ENCODE measurements around the gene NUDT2. TPM values are rescaled to one million over a fixed set of nuclear protein-coding genes. Genes with fewer than 3 reads are reported as not detected.

NUDT2 gene
- total RNA-seq, 1 donor from 2014 or later = 32.6 TPM

DNA sequence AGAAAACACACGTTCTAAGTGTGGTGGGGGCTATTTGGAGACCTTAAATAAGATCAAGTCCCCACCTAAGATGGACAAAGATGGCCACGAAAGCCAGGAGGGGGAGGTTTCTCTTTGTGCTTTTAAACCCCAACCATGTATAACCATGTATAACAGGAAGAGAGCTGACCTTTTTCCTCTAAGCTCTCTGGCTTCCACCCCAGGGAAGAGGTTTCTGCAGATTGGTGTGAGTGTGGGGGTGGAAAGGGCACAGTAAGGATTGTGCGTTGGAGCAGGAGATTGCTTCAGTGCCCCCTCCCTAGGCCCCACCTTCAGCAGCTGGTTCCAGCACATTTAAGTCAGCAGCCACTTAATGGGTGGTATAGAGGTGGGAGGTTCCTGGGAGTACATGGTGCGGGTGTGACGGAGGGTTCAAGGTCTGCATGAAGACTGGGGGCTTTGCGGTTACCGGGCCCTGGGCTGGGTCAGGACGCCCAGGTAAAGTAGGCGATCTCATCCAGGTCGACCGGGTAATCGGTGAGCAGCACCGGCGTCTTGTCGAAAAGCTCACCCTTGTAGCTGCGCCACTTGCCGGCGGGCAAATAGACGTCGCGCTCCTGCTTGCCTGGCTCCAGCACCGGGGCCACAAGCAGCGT is 41.1 kb downstream of the NUDT2 start:
- no peak for DNase-seq (ENCODE audit: low read depth in 2 of 2)

DNA sequence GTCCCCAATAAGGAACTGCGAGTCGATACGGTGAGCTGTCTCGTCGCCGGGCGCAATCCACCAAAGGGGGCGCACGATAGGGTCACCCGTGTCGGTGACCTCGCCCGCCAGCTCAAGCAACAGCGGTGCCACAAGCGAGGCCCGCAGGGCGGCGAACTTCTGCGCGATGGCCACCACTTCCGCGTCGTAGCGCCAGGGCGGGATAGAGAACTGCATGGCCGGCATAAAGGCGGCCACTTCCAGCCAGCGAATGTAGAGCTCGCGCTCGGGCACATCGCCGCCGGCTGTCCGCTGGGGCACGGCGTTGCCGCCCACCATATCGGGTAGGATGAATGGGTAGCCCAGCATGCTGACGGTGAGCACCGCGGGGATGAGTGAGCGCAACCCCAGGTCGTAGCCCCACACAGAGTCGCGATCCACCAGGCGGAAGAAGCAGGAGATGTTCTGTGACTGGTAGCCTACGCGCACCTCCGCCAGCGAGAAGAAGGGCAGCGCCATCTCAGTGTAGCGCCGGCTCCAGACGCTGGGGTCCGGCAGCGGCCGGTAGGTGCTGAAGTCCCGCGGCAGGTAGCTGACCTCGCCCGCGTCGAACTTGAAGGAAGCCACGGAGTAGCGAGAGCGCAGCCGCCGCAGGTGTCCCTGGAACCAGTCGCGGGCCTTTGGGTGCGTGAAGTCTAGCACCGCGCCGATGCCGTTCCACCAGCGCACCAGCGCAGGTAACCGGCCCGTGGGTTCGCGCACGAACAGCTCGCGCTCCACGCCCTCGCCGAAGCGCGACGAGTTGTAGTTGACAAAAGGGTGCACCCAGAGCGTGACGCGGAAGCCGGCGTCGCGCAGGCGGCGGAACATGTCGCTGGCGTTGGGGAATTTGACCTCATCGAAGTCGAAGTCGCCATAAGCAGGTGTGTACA is 41.9 kb downstream of the NUDT2 start:
- DNase-seq (ENCODE audit: low read depth in 2 of 2) = no peak

DNA sequence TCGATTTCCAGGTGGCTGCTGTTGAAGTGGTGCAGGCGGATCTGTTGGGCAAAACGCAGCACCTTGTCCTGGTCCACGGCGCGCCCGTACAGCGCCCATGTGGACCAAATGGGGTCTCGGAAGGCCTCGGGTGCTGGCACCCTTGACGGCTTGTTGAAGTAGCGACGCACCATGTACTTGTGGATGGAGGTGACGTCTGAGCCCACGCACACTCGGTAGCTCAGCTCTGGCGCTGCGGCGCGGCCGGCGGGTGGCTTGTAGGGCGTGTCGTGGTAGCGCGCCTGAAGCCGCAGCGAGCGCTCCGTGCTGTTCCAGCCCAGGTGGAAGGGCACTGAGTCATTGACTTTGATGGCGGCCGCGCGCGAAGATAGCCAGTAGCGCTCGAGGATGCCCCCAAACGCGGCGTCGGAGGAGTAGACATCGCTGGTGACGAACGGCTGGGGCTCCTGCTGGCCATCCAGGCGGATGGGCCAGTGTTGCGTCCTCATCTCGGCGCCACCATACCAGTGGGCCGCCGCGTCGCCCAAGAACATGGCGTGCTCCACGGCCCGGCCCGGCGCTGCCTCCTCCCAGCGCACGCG is 42.6 kb downstream of the NUDT2 start:
- no peak for DNase-seq (ENCODE audit: low read depth in 2 of 2)

DNA sequence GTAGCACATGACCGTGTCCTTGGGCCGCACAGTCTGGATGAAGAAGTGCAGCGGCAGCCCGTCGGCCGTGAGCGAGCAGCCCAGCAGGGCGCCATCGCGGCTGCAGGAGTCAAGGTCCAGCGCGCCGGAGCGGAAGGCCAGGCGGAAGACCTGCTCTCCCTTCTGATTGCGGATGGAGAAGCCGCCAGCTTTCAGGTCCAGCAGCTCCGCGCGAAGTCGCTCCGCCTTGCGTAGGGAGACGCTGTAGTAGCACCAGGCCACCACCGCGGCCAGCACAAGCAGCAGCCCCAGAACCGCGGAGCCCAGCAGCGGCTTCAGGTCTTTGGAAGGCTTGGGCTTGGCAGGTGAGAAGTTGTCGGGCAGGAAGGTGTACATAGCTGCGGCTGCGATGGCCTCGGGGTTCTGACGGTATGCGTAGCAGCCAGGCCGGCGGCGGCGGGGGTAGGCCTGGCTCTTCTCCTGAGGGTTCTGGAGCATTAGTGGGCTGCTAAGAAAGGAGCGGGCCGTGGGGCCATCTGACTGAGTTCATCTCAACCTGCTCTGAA is 43.2 kb downstream of the NUDT2 start:
- DNase-seq (ENCODE audit: low read depth in 2 of 2) = no peak

DNA sequence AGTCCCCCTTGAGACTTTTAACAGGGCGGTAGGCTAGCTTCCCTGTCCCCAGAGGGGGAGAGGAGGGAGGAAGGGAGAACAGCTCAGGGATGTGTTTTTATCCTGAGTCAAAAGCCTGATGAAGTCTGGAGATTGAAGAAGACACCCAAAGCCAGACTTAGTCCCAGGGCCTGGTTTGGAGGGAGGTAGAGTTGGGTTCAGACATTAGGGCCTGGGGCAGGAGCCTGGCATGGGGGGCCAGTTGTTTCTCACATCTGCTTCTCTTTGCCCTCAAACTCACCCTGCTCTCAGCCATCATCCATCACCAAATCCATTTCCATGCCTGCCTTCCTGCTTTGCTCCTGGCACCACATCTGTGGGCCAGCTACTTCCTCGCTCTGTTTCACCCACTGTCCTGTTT is 44.4 kb downstream of the NUDT2 start:
- no peak for DNase-seq (ENCODE audit: low read depth in 2 of 2)

DNA sequence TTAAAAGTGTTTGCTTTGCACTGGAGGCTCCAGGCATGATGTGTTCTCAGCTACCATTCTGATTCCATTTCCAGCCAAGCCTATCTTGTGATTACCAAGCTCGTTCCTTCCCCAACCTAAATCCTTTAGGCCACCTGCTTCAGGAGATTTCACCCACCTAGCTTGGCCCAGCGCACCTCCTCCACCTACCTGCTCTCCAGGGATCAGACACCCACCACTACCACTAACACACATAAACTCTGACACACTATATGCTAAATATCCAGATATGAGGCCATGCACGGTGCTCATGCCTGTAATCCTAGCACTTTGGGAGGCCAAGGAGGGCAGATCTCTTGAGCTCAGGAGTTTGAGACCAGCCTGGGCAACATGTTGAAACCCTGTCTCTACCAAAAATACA is 45.0 kb downstream of the NUDT2 start:
- DNase-seq (ENCODE audit: low read depth in 2 of 2) = no peak

DNA sequence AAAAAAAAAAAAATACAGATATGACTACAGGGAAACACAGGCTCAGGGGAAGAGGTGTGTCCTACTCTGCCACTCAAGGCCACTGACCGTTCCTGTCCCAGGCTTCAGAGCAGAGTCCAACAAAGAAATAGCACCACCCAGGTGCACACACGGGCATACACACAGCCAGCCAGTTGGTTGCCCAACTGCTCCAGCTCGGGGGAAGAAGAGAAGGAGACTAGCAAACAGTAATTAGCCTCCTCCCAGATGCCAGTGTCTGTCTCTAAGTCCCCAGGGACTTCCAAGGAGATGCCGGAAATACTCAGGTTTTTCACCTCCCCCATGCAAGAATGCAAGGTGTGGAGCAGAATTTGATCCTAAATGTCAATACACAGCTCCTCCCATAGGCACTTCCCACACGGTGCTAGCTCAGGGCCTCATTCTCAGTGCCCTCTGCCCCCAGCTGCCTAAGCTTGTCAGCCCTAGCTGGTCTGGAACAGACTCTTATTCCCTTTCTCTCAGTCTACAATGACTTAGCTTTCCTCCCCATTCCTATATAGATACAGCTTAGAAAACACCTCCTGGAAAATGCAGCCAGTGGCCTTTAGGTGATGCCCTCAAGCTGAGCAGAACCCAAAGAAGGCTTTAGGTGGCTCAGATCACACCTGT is 45.7 kb downstream of the NUDT2 start:
- no peak for DNase-seq (ENCODE audit: low read depth in 2 of 2)

DNA sequence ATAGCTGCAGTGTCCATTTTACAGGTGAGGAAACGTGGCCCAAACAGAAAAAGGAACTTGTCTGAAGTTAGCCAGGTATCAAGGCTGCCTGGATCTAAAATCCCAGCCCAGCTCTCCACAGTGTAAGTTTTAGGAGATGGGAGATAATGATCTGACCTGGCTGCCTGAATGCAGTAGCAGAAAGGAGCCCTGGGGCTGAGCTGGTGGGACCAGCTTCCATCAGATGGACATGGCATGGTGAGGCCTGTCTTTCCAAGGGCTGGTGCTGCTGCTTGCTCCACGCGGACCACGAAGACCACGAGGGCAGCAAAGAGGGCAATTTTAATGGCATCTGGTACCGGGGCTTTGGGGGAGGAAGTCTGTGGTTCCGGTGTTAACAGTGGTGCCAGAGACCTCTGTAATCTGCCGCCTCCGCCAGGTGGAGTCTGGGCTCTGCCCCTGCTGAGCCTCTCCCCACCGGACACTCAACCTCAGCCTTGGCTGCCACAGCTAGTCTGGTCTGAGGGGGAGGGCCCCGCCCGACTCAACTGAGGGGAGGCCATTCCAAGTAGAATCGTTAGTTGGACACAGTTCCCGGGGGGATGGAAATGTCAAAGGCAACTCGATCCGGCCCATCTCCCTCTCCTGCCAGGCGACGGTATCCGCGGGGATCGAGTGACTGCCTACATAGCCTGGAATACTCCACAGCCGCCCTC is 46.7 kb downstream of the NUDT2 start:
- peak in 1 of 2 donors; percentile 56 for DNase-seq (ENCODE audit: low read depth in 2 of 2)

DNA sequence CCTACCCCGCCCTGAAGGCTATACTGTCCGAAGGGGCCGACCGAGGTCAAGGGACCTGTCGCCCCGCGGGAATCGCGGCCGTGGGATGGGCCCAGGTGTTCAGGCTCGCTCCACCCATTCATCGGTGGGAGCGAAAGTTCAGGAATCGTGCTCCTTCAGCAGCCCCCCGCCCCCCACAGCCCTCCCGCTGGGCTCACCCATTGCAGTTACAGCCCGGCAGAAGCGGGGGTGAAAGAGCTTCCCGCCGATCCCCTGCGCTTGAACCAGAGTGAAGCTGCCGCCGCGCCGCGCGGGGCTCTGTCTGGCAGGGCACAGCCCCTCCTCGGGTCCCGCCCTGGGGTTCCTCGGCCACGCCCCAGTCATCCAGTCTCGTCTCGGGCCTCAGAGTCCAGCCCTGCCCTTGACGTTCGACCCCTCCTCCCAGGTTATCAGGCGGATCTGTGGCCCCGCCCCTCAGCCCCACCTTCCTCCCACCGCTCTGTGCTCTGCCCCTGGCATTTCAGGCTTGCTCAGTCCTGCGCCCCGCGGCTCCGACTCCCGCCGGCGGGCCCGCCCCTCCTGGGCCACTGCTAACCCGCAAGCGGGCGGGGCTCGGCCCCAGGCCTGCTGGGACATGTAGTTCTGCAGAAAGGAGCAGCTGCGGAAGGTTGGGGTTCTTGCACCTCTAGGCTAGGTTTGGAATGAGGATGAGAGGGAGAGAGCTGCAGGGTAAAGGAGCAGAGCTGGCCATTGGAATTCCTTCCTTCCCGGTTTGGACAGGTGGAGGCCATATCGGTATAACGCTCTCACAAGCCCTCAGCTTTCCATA is 47.4 kb downstream of the NUDT2 start, which contains the start of gene MYORG:
Gene MYORG, minus strand, starts transcription at position 303 of the 808 bp plus-strand sequence. CDS start 3,955 bp downstream, outside the sequence.
- DNase-seq (ENCODE audit: low read depth in 2 of 2) = peak in 1 of 2 donors; percentile 88

DNA sequence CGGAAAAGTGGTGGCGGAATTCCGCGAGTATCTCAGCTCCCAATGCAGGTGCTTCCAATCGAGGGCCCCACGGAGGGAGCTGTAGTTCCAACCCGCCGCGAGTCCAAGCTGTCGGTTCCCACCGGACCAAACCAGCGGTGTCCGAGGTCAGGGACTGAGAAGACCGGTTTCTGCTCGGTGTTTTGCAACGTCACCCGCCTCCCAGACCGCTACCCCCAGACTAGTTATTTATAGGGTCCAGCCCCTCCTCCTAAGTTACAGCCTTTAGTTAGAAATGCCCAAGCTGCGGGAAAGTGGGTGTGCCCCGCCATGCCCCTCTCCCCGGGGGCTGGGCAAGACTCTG is 48.0 kb downstream of the NUDT2 start:
- peak in 1 of 2 donors; percentile 18 for DNase-seq (ENCODE audit: low read depth in 2 of 2)

DNA sequence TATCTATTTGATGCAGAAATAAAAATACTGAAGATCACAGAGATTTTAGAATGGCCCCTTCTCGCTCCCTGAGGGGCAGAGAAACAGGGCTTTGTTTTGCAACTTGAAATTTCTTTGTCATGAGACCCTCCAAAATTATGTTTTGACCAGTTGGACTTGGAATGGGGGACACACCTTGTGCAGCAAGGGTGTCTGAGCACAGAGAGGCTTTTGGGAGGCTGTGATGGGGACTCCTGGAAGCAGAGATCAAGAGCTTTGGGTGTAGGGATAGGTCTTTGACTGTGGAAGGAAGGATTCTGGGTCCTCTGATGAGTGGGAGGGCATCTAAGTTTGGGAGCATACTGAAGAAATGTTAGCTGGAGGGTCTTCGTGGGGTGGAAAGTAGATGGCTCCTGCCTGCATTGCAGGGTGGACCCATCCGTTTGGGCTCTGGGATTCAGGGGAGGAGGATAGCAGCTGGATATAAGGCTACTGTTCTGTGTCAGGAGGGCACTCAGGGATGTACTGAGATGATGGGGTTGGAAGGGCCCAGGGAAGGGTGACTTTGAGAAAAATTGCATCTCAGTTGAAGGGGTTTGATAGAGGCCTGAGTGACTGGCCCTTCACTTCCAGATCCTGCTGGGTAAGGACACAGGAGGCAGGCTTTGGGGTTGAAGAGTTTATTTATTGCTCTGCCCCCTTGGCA is 49.1 kb downstream of the NUDT2 start:
- no peak for DNase-seq (ENCODE audit: low read depth in 2 of 2)

DNA sequence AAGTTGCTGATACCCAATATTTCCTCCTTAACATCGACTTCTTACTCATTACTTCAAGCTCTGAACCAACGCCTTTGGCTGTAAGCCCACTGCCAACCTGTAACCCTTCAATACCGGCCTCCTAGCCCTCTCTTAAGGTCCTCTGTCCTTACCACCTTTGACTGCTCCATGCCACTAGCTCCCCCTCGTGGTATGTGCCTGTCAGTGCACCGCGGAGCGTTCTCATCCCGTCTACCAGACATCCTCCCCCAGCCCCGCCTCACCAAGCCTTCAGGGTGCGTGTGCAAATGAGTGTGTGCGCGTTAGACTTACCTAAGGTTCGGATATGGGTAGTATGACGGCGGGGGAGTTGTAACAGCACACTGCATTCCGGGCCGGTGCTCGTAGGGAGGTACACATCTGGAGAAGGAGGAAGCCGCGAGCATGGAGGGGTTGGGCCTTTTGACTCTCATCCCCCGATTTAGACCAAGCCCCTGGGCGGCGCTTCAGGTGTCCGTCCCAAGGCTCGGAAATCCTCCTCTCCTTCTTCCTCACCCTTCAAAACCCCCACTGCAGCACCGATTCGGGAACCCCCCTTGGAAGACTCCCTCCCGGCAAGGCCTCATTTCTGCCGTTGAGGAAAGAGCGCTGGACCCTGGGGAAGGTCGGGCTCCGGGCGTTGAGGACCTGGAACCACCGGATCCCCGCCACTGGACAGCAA is 50.1 kb downstream of the NUDT2 start:
- DNase-seq (ENCODE audit: low read depth in 2 of 2) = peak; percentile 57 to 85

DNA sequence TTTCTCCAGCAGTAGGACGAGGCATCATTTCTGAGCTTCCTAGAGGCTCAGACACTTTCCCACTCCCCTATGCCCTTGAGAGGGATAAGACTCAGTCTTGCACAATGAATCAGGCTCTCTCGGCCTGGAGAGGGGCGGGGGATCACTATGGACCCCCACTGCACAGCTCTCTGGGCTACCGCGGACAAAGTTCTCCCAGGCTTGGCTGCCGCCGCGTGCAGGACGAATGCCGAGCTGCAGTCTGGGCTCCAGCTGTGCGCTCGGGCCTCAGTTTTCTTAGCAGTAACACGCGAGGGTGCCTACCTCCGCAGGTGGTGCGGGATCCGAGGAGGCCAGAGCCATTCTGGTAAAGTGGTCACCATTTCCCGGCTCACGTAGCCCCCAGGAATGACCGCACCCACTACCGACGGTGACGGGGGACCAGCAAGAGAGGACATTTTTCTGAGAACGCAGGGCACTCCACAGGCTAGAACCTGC is 50.7 kb downstream of the NUDT2 start:
- DNase-seq (ENCODE audit: low read depth in 2 of 2) = no peak

DNA sequence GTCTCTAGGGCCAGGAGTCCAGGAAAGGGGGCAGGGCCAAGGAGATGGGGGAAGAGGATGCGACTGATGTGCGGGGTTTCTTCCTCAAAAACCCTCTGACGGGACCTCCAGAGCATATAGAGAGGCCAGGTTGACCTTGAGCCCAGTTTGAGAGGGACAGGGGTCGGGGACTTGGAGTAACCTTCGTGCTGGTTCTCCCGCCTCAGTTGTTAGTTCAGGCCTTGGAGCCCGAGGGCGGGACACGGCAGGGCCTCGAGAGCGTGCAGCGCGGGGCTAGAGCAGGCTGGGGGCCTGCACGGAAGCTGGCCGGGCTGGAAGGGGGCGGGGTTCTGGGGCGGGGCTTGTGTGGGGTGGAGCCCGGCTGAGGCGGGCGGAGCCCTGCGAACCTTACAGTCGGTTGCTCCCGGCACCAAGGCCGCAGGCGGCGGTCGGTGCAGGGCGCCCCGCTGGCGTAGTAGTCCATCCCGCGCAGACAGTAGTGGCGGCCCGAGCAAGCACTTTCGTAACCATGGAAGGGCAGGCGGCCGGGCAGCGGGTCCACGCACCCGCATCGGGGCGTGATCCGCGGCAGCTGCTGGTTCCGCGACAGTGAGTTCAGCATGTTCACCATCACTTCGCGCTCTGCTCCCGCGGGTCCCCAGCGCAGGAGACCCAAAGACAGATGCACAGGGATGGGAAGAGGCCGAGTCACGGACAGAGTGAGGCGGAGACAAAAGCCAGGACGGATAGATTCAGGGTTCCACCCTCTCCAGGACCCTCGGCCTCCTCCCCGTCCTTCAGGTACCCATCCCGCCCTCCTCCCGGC is 51.3 kb downstream of the NUDT2 start:
- DNase-seq (ENCODE audit: low read depth in 2 of 2) = peak in 1 of 2 donors; percentile 75

DNA sequence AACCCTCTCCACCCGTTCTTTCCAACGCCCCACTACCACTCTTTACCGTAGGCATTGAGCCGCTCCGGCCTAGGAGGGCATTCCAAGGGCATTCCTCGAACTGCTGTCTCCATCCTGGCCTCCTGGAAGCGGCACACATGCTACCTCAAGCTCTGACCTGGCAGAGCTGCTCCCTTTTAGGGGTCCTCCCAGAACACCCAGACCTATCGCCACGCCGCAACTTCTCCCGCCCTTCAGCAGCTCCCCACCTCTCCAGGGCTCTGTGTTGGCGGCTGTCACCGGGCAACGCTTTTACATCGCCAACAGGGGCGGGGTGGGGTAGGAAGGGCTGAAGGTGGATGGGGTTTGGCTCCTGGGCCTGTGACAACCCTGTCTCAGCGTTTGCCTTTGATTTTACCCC is 52.0 kb downstream of the NUDT2 start:
- no peak for DNase-seq (ENCODE audit: low read depth in 2 of 2)

DNA sequence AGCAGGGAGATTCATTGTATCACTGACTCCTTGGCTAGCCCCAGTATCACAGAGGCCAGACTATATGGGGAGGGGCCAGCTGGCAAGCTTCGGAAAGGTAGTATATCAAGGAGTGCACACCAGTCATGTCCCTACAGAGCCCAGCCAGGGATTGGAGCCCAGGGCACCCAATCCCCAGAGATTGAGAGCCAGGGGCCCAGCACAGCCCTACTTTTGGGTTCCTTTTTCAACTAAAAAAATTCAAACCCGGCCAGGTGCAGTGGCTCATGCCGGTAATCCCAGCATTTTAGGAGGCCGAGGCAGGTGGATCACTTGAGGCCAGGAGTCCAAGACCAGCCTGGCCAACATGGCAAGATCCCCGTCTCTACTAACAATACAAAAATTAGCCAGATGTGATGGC is 52.7 kb downstream of the NUDT2 start:
- DNase-seq (ENCODE audit: low read depth in 2 of 2) = no peak

DNA sequence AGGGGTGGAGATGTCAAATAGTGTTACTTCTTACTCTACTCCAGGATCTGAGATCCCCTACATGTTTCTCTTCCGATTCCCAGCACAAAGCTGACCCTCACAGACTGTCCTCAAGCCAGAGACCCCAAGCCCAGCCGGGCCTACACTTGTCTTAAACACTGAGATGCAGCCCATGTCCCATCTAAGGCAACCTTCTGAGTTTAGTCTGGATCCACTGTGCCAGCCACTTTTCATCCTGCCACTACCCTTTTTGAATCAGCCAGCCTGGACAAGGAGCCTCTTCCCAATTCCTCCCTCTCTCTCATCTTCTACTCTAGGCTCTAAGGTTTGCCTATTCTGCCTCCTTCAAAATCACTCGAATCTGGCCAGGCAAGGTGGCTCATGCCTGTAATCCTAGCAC is 53.5 kb downstream of the NUDT2 start:
- no peak for DNase-seq (ENCODE audit: low read depth in 2 of 2)

DNA sequence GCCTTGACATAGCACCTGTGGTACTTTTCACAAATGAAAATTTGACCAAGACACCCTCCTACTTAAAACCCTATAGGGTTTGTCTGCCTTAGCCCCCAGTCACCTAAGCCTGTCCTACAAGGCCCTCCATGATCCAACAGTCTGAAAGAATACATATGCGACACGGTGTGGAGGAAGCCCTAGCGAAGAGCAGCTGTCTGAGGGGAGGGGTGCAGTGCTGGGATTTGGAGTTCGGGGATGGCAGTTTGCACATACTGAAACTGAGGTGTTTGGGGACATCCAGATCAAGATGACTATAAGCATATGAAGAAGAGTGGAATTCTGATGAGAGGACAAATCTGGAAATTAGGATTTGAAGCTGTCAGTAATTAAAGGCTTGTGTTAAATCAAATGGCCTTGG is 54.5 kb downstream of the NUDT2 start:
- DNase-seq (ENCODE audit: low read depth in 2 of 2) = no peak
